Pons (tissue), 1 donor: ENCODE results near the gene NMRK1.

ENCODE experiments used
- DNase-seq: peaks from one replicate; pipeline ENCODE4 v3.0.0-alpha.2; 2016; ENCODE audit warnings: low spot score

The NMRK1 gene

GRCh38 chr9:75087824-75088645 is at the start of gene NMRK1, which contains the start of gene OSTF1:
NMRK1 (minus strand) TSS chr9:75088155; CDS start chr9:75083115, 5,040 bp downstream.
OSTF1 (plus strand) TSS chr9:75088514; CDS start chr9:75088693, 179 bp downstream.
- DNase-seq, result peak; percentile 93

GRCh38 chr9:75134495-75134894 is 46.5 kb upstream of the NMRK1 start:
- no peak for DNase-seq

GRCh38 chr9:75133396-75133795 is 45.4 kb upstream of the NMRK1 start:
- DNase-seq, result no peak

GRCh38 chr9:75132244-75132643 is 44.3 kb upstream of the NMRK1 start:
- no peak for DNase-seq

GRCh38 chr9:75131700-75132099 is 43.7 kb upstream of the NMRK1 start:
- DNase-seq, result no peak

GRCh38 chr9:75130621-75131230 is 42.8 kb upstream of the NMRK1 start:
- DNase-seq, result peak; percentile 56

GRCh38 chr9:75130172-75130571 is 42.2 kb upstream of the NMRK1 start:
- DNase-seq, result no peak

- no peak for DNase-seq
Observed at GRCh38 chr9:75128535-75128934, 40.6 kb upstream of the NMRK1 start.

- no peak for DNase-seq
Observed at GRCh38 chr9:75123696-75124095, 35.7 kb upstream of the NMRK1 start.

- no peak for DNase-seq
Observed at GRCh38 chr9:75121914-75122558, 34.1 kb upstream of the NMRK1 start.

GRCh38 chr9:75120686-75121085 is 32.7 kb upstream of the NMRK1 start:
- DNase-seq, result no peak

GRCh38 chr9:75117564-75117963 is 29.6 kb upstream of the NMRK1 start:
- no peak for DNase-seq

GRCh38 chr9:75116306-75116705 is 28.4 kb upstream of the NMRK1 start:
- peak; percentile 46 for DNase-seq

- DNase-seq, result no peak
Observed at GRCh38 chr9:75112789-75113188, 24.8 kb upstream of the NMRK1 start.

- no peak for DNase-seq
Observed at GRCh38 chr9:75111019-75111622, 23.2 kb upstream of the NMRK1 start.

GRCh38 chr9:75109210-75109839 is 21.4 kb upstream of the NMRK1 start:
- DNase-seq, result no peak

GRCh38 chr9:75108571-75108970 is 20.6 kb upstream of the NMRK1 start:
- DNase-seq, result no peak

GRCh38 chr9:75106857-75107256 is 18.9 kb upstream of the NMRK1 start:
- no peak for DNase-seq

GRCh38 chr9:75105841-75106240 is 17.9 kb upstream of the NMRK1 start:
- DNase-seq, result peak; percentile 70

GRCh38 chr9:75105019-75105540 is 17.1 kb upstream of the NMRK1 start:
- peak; percentile 68 for DNase-seq

GRCh38 chr9:75104607-75105006 is 16.7 kb upstream of the NMRK1 start:
- DNase-seq, result peak; percentile 51
